Measurements from ENCODE around the gene ACTR1A.

GRCh38 chr10:102537948-102538347, 35.4 kb upstream of the ACTR1A start:
- TF ChIP-seq CTCF (IDR thresholded peaks at IDR 0.05; ENCODE audit: low read length) (no peak), EZH2 (optimal IDR thresholded peaks at IDR 0.05; ENCODE audit: low read depth, low read length) (no peak)

All from MM.1S (cell line).